ENCODE data around the gene CYFIP2.

DNA sequence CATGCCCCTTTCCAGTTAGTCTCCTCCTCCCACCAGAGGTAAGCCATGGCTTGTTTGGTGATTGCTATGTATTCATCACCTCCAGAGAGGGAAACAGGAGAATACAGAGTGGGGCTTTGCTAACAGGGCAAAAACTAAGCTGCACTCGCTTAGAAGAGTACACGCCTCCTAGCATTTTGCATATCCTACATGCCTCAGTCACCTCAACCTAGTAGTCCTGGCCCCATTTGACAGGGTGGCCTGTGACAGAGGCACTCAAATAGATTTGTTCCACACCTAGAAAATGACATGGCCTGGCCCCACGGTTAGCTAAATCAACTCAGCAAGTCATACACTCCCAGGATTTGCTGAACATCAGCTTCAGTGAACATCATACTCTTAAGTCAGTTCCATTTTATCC is 90.7 kb downstream of the CYFIP2 start:
- TF ChIP-seq ZNF121 (CRISPR knock-in tag; IDR thresholded peaks at IDR 0.05) (no peak), ZBTB43 (CRISPR knock-in tag; IDR thresholded peaks at IDR 0.05) (no peak), MXD4 (CRISPR knock-in tag; IDR thresholded peaks at IDR 0.05; ENCODE audit: borderline replicate concordance) (no peak)

All from WTC11 (cell line).